ENCODE measurements around the gene CDH23. TPM values are rescaled to one million over a fixed set of nuclear protein-coding genes. Genes with fewer than 3 reads are reported as not detected.

Gene CDH23
- total RNA-seq, 4 donors from 2014 or later, result 2.9 to 16.1 (median 5.9) TPM

DNA sequence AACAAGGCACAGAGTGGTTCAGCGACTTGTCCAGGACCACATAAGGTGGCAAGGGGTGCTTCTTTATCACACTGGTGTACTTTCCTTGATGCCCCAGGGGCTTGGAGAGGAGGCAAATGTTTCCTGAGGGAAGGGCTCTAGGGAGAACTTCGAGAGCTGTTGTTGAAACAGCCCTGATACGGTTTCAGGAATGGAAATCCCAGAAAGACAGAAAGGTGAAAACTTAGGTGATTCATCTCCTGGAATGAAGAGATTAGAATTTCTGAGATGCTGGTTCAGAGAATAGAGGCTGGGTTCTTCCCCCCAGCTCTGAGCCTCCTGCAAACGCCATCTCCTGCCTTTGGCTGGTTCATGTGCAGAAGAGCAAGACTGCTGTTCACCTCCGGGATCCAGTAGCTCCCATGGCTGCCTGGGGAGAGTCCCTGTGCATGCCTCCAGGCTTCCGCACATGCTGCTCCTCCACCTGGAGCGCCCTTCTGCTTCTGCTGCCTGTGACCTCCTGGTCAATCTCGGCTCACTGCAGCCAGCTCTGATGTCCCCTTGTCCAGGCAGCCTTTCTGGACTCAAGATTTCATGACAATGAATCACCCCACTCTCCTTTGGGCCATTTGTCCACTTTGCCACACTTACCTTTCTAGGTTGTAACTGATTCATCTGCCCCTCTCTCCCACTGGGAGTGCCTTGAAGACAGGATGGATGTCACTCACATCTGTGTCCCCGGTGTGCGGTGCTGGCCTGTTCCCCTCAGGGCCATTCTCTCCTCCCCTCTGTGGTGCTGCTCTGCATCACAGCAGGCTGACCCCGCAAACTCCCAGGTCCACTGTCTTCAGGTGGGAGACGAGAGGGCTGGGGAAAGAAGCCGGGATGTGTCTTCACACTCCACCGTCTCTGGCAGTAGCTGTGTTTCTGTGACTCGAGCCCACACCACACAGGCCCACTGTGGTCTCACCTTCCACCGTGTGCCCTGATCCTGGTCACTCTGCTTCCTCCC lies 3.6 kb upstream of the CDH23 start:
- TF ChIP-seq POLR2A (IDR thresholded peaks at IDR 0.05) (no peak), EP300 (IDR thresholded peaks at IDR 0.05; ENCODE audit: low read depth) (no peak), POLR2AphosphoS5 (IDR thresholded peaks at IDR 0.05) (no peak)
- TF ChIP-seq, protein P1, sequence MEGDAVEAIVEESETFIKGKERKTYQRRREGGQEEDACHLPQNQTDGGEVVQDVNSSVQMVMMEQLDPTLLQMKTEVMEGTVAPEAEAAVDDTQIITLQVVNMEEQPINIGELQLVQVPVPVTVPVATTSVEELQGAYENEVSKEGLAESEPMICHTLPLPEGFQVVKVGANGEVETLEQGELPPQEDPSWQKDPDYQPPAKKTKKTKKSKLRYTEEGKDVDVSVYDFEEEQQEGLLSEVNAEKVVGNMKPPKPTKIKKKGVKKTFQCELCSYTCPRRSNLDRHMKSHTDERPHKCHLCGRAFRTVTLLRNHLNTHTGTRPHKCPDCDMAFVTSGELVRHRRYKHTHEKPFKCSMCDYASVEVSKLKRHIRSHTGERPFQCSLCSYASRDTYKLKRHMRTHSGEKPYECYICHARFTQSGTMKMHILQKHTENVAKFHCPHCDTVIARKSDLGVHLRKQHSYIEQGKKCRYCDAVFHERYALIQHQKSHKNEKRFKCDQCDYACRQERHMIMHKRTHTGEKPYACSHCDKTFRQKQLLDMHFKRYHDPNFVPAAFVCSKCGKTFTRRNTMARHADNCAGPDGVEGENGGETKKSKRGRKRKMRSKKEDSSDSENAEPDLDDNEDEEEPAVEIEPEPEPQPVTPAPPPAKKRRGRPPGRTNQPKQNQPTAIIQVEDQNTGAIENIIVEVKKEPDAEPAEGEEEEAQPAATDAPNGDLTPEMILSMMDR (IDR thresholded peaks at IDR 0.05), result no peak
- in situ Hi-C loops (cut with MboI; ENCODE audit: low pct_ligation_motif_present in 1 of 4, low pct_unique_long_range_greater_than_20kb in 1 of 4, low sequenced_read_pairs in 3 of 4) (loop anchor here in 3 of 4 donors (25.0 kb wide), 3 partner anchors 169 to 419 kb away; partner anchors contain the start of gene C10orf105 (in 2 of the 3)), intact Hi-C loops (cut with DNase I; ENCODE audit: low total_unique reads) (loop anchor here (10.0 kb wide), 1 partner anchor 312 kb away; no protein-coding TSS in a partner anchor)
- Histone ChIP-seq H3K4me1 (peaks cover 9 to 19% (median 14%) of the 10 kb centered on the region in 4 donors), H3K27me3 (peaks cover 46% of the 10 kb centered on the region), H3K36me3 (no peaks in the 10 kb centered on the region), H3K9me3 (no peaks in the 10 kb centered on the region), H3K4me3 (no peak overlapping the region), H3K27ac (no peak overlapping the region)
- no peak for DNase-seq
- WGBS, 2 donors (ENCODE audit: low coverage in 1 of 2), result 70 to 89% methylated on average over 4 to 16 of the region's 16 CpGs

DNA sequence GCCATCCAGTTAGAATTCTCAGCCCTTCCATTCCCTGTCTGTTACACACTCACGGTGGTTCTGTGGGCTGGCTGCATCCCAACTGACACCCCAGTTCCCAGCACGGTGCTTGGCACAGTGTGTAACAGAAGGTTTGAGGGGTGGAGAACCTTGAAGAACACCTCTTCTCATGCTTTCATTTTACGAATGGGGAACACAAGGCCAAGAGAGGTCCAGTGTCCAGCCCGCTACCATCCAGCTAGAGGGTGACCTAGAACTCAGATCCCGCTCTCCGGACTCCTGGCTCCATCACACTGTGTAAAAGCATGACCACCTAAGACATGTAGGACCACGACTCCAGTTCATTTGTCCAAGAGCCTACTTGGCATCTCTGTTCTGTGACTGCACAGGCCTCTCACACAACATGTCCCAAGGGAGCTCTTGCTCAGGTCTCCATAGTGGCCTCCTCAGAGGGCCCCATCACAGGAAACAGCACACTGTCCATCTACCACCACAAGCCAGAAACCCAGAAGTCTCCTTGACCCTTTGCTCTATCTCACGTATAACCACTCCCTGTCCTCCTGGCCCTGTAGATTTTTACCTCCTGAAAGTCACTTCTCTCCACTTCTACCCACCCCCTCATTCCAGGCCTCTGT lies 2.8 kb upstream of the CDH23 start:
- H3K36me3 ChIP-seq, result no peaks in the 10 kb centered on the region
- peaks cover 55% of the 10 kb centered on the region for H3K27me3 ChIP-seq
- 89 to 92% methylated on average over 3 to 8 of the region's 8 CpGs for WGBS, 2 donors (ENCODE audit: low coverage in 1 of 2)
- H3K27ac ChIP-seq, result no peak overlapping the region
- H3K4me3 ChIP-seq, result no peak overlapping the region
- no peaks in the 10 kb centered on the region for H3K9me3 ChIP-seq
- in situ Hi-C loops (cut with MboI; ENCODE audit: low pct_ligation_motif_present in 1 of 4, low pct_unique_long_range_greater_than_20kb in 1 of 4, low sequenced_read_pairs in 3 of 4), result loop anchor here in 3 of 4 donors (25.0 kb wide), 3 partner anchors 168 to 418 kb away; partner anchors contain the start of gene C10orf105 (in 2 of the 3)
- intact Hi-C loops (cut with DNase I; ENCODE audit: low total_unique reads), result loop anchor here (10.0 kb wide), 1 partner anchor 311 kb away; no protein-coding TSS in a partner anchor
- DNase-seq, result no peak
- H3K4me1 ChIP-seq, result peaks cover 10 to 19% (median 15%) of the 10 kb centered on the region in 4 donors
- TF ChIP-seq EP300 (IDR thresholded peaks at IDR 0.05; ENCODE audit: low read depth) (no peak), POLR2AphosphoS5 (IDR thresholded peaks at IDR 0.05) (no peak), POLR2A (IDR thresholded peaks at IDR 0.05) (no peak)
- TF ChIP-seq, protein P1 (IDR thresholded peaks at IDR 0.05), result no peak

DNA sequence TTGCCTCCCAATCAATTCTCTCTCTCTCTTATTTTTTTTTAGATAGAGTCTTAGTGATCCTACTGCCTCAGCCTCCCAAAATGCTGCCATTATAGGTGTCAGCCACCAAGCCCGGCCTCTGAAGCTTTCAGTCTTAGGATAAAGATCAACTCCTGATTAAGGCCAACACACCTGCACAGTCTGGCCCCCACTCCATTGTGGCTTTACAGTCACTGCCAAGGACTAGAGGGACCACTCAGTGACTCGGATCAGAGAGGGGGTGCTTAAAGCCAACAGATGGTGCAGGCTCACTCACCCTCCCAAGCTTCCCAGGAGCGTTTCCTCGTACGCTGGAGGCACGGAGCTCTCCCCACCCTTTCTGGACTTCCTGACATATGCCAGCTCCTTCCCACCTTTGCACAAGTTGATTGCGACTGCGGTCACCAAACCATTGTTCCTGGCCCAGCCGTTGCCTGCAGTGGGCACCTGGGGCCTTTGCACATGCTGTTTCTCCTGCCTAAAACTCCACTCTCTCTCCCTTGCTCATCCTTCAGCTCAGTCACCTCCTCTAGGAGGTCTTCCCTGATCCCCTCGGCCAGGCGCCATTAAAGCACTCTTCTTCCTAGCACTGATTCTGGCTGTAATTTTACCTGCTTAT lies 1.7 kb upstream of the CDH23 start:
- Histone ChIP-seq H3K27ac (no peak overlapping the region), H3K4me1 (peaks cover 10 to 19% (median 15%) of the 10 kb centered on the region in 4 donors), H3K4me3 (no peak overlapping the region), H3K27me3 (peaks cover 66% of the 10 kb centered on the region), H3K36me3 (no peaks in the 10 kb centered on the region), H3K9me3 (no peaks in the 10 kb centered on the region)
- intact Hi-C loops (cut with DNase I; ENCODE audit: low total_unique reads), result loop anchor here (10.0 kb wide), 1 partner anchor 310 kb away; no protein-coding TSS in a partner anchor
- no peak for DNase-seq
- TF ChIP-seq EP300 (IDR thresholded peaks at IDR 0.05; ENCODE audit: low read depth), result no peak
- TF ChIP-seq, protein P1 (IDR thresholded peaks at IDR 0.05), result no peak
- no peak for TF ChIP-seq POLR2A (IDR thresholded peaks at IDR 0.05)
- no peak for TF ChIP-seq POLR2AphosphoS5 (IDR thresholded peaks at IDR 0.05)
- in situ Hi-C loops (cut with MboI; ENCODE audit: low pct_ligation_motif_present in 1 of 4, low pct_unique_long_range_greater_than_20kb in 1 of 4, low sequenced_read_pairs in 3 of 4), result loop anchor here in 3 of 4 donors (25.0 kb wide), 3 partner anchors 167 to 417 kb away; partner anchors contain the start of gene C10orf105 (in 2 of the 3)
- 94 to 100% methylated on average over 2 to 11 of the region's 11 CpGs for WGBS, 2 donors (ENCODE audit: low coverage in 1 of 2)

Data from transverse colon (tissue), 4 donors.